ENCODE measurements around the gene MYO10. TPM values are rescaled to one million over a fixed set of nuclear protein-coding genes. Genes with fewer than 3 reads are reported as not detected.

Gene MYO10
- polyA plus RNA-seq, 3 donors: 0.23 to 1.1 (median 0.35) TPM

GRCh38 chr5:16885635-16886365 is 50.3 kb downstream of the MYO10 start:
- no peak overlapping the region for H3K4me3 ChIP-seq (replicated peaks in 1 of 3; ENCODE audit: low read depth in 2 of 3, low read length in 3 of 3)
- no peak overlapping the region for H3K4me2 ChIP-seq (replicated peaks; ENCODE audit: extremely low read depth, low read length, poor library complexity, severe bottlenecking)
- Mint-ChIP-seq H3K36me3 (no peaks in the 10 kb centered on the region), H3K4me3 (no peak overlapping the region), H3K4me1 (no peaks in the 10 kb centered on the region), H3K27ac (no peak overlapping the region), H3K9me3 (peaks cover 0 to 13% (median 0%) of the 10 kb centered on the region in 7 donors), H3K27me3 (ENCODE audit: low read depth in 3 of 3) (peaks cover 0 to 2% (median 0%) of the 10 kb centered on the region in 3 donors)
- H3K9ac ChIP-seq (ENCODE audit: insufficient read depth, low read length, poor library complexity, severe bottlenecking): no peak overlapping the region
- no peaks in the 10 kb centered on the region for H3K4me1 ChIP-seq (ENCODE audit: control insufficient read depth in 1 of 2, insufficient read depth in 2 of 2, low read length in 2 of 2)
- H3K36me3 ChIP-seq (replicated peaks in 1 of 2; ENCODE audit: control insufficient read depth in 1 of 2, insufficient read depth in 2 of 2, low read length in 2 of 2): no peaks in the 10 kb centered on the region
- no peak for TF ChIP-seq CTCF (IDR thresholded peaks at IDR 0.05)
- no peaks in the 10 kb centered on the region for H3K79me2 ChIP-seq (ENCODE audit: insufficient read depth, low read length)
- no peaks in the 10 kb centered on the region for H3K27me3 ChIP-seq (ENCODE audit: control insufficient read depth in 2 of 2, insufficient read depth in 2 of 2, low read length in 2 of 2)
- H4K20me1 ChIP-seq (ENCODE audit: insufficient read depth, low read length): no peaks in the 10 kb centered on the region
- DNase-seq: no peak
- 92% methylated on average over 4 of the region's 13 CpGs for WGBS (ENCODE audit: insufficient coverage)
- intact Hi-C loops (cut with micrococcal nuclease): no loop called here
- H2AFZ ChIP-seq (ENCODE audit: insufficient read depth, low read depth, low read length, poor library complexity, severe bottlenecking): no peak overlapping the region
- H3K27ac ChIP-seq (ENCODE audit: low read depth in 1 of 2, low read length in 2 of 2): no peak overlapping the region
- no peaks in the 10 kb centered on the region for H3K9me3 ChIP-seq (replicated peaks in 1 of 2; ENCODE audit: control insufficient read depth in 1 of 2, insufficient read depth in 1 of 2, low read length in 2 of 2)

- Histone ChIP-seq H3K4me2 (replicated peaks; ENCODE audit: extremely low read depth, low read length, poor library complexity, severe bottlenecking) (no peak overlapping the region), H3K4me3 (replicated peaks in 1 of 3; ENCODE audit: low read depth in 2 of 3, low read length in 3 of 3) (no peak overlapping the region), H4K20me1 (ENCODE audit: insufficient read depth, low read length) (no peaks in the 10 kb centered on the region), H3K4me1 (ENCODE audit: control insufficient read depth in 1 of 2, insufficient read depth in 2 of 2, low read length in 2 of 2) (no peaks in the 10 kb centered on the region), H3K9me3 (replicated peaks in 1 of 2; ENCODE audit: control insufficient read depth in 1 of 2, insufficient read depth in 1 of 2, low read length in 2 of 2) (no peaks in the 10 kb centered on the region), H2AFZ (ENCODE audit: insufficient read depth, low read depth, low read length, poor library complexity, severe bottlenecking) (no peak overlapping the region), H3K36me3 (replicated peaks in 1 of 2; ENCODE audit: control insufficient read depth in 1 of 2, insufficient read depth in 2 of 2, low read length in 2 of 2) (no peaks in the 10 kb centered on the region), H3K27me3 (ENCODE audit: control insufficient read depth in 2 of 2, insufficient read depth in 2 of 2, low read length in 2 of 2) (no peaks in the 10 kb centered on the region), H3K79me2 (ENCODE audit: insufficient read depth, low read length) (no peaks in the 10 kb centered on the region), H3K9ac (ENCODE audit: insufficient read depth, low read length, poor library complexity, severe bottlenecking) (no peak overlapping the region), H3K27ac (ENCODE audit: low read depth in 1 of 2, low read length in 2 of 2) (no peak overlapping the region)
- Mint-ChIP-seq H3K9me3 (peaks cover 0 to 13% (median 0%) of the 10 kb centered on the region in 7 donors), H3K27ac (no peak overlapping the region), H3K4me3 (no peak overlapping the region), H3K4me1 (no peaks in the 10 kb centered on the region), H3K27me3 (ENCODE audit: low read depth in 3 of 3) (peaks cover 0 to 2% (median under 1%) of the 10 kb centered on the region in 3 donors), H3K36me3 (no peaks in the 10 kb centered on the region)
- intact Hi-C loops (cut with micrococcal nuclease): no loop called here
- TF ChIP-seq CTCF (IDR thresholded peaks at IDR 0.05): no peak
- no CpG with 5 or more reads among the region's 4 CpGs for WGBS (ENCODE audit: insufficient coverage)
- DNase-seq: no peak
Measured at GRCh38 chr5:16884595-16884994, 51.5 kb downstream of the MYO10 start.
